Vagina (tissue), 2 donors: ENCODE measurements around the gene AFF3.

Experiments
- POLR2A ChIP-seq, 2 donors: fragments of 450-650 bp; IDR thresholded peaks; one replicate each; pipeline ENCODE4 v1.6.1; 2017; ENCODE audit warnings: antibody characterized with exemption in 2 of 2, mild to moderate bottlenecking in 2 of 2, moderate library complexity in 2 of 2
- POLR2AphosphoS5 ChIP-seq, 2 donors: sonication (generic); formaldehyde crosslinking; IDR thresholded peaks; one replicate each; pipeline ENCODE4 v1.9.0; 2017; ENCODE audit warnings: antibody characterized with exemption in 2 of 2, mild to moderate bottlenecking in 2 of 2, low read depth in 1 of 2; ENCODE audit not compliant: insufficient read depth in 1 of 2
- TF ChIP-seq, protein P1 (sequence below), 3 experiments: fragments of 450-650 bp in 2 of 3; fragments of 200-600 bp in 1 of 3; sonication (generic) in 1 of 3; IDR thresholded peaks; one replicate each; pipeline ENCODE4 v1.5.1; 2017 to 2019; ENCODE audit warnings: antibody characterized with exemption in 3 of 3, mild to moderate bottlenecking in 2 of 3, moderate library complexity in 2 of 3

- TF ChIP-seq, protein P1, sequence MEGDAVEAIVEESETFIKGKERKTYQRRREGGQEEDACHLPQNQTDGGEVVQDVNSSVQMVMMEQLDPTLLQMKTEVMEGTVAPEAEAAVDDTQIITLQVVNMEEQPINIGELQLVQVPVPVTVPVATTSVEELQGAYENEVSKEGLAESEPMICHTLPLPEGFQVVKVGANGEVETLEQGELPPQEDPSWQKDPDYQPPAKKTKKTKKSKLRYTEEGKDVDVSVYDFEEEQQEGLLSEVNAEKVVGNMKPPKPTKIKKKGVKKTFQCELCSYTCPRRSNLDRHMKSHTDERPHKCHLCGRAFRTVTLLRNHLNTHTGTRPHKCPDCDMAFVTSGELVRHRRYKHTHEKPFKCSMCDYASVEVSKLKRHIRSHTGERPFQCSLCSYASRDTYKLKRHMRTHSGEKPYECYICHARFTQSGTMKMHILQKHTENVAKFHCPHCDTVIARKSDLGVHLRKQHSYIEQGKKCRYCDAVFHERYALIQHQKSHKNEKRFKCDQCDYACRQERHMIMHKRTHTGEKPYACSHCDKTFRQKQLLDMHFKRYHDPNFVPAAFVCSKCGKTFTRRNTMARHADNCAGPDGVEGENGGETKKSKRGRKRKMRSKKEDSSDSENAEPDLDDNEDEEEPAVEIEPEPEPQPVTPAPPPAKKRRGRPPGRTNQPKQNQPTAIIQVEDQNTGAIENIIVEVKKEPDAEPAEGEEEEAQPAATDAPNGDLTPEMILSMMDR (IDR thresholded peaks at IDR 0.05), result no peak
- TF ChIP-seq POLR2AphosphoS5 (IDR thresholded peaks at IDR 0.05; ENCODE audit: insufficient read depth in 1 of 2, low read depth in 1 of 2) (peak in 1 of 2 donors; percentile 20), POLR2A (IDR thresholded peaks at IDR 0.05) (no peak)
Measured at GRCh38 chr2:99512181-99512591, 630.2 kb downstream of the AFF3 start.
